Measurements from ENCODE around the gene EFCAB6.

- TF ChIP-seq CTCF (IDR thresholded peaks at IDR 0.05) (no peak), ZFX (IDR thresholded peaks at IDR 0.05; ENCODE audit: borderline replicate concordance) (no peak)
These were observed 48.7 kb upstream of the EFCAB6 start for GRCh38 chr22:43860831-43861230.
